IPS-20b (cell line): ENCODE results near the gene C6orf62.
"Not testable (repeated sequence)": the region's sequence is repeated elsewhere in the genome, so short reads cannot be mapped to it uniquely, and the experiment has no call there.

Experiments used
- H3K27ac ChIP-seq: one replicate; pipeline ENCODE4 v1.5.1; 2013; ENCODE audit warnings: low read length
- H3K27me3 ChIP-seq: 2 replicates; pipeline ENCODE4 v1.6.1; 2013; ENCODE audit warnings: mild to moderate bottlenecking, low read length, inconsistent platforms; ENCODE audit not compliant: insufficient read depth
- H3K36me3 ChIP-seq: 2 replicates; pipeline ENCODE4 v1.6.1; 2013; ENCODE audit warnings: low read depth, mild to moderate bottlenecking, inconsistent platforms, low read length, moderate library complexity; ENCODE audit not compliant: insufficient read depth
- H3K4me1 ChIP-seq: 2 replicates; pipeline ENCODE4 v1.6.1; 2013; ENCODE audit warnings: mild to moderate bottlenecking, control low read depth, inconsistent platforms, low read length, moderate library complexity; ENCODE audit not compliant: insufficient read depth
- H3K4me3 ChIP-seq: 2 replicates; pipeline ENCODE4 v1.5.1; 2013; ENCODE audit warnings: mild to moderate bottlenecking, low read length, inconsistent platforms
- H3K9ac ChIP-seq: 2 replicates; pipeline ENCODE4 v1.6.1; 2013; ENCODE audit warnings: low read depth, mild to moderate bottlenecking, inconsistent platforms, low read length, moderate library complexity
- H3K9me3 ChIP-seq: 2 replicates; pipeline ENCODE4 v1.6.1; 2013; ENCODE audit warnings: mild to moderate bottlenecking, low read depth, low read length, inconsistent platforms; ENCODE audit not compliant: insufficient read depth

C6orf62 gene

GRCh38 chr6:24710519-24711303, 8.2 kb downstream of the C6orf62 start:
- H3K4me1 ChIP-seq: no peaks in the 10 kb centered on the region
- H3K9ac ChIP-seq: no peak overlapping the region
- no peak overlapping the region for H3K27ac ChIP-seq
- H3K36me3 ChIP-seq: peaks cover 100% of the 10 kb centered on the region
- H3K9me3 ChIP-seq: no peaks in the 10 kb centered on the region
- no peaks in the 10 kb centered on the region for H3K27me3 ChIP-seq
- H3K4me3 ChIP-seq: no peak overlapping the region

- H3K4me3 ChIP-seq: no peak overlapping the region
- H3K9me3 ChIP-seq: no peaks in the 10 kb centered on the region
- no peak overlapping the region for H3K9ac ChIP-seq
- H3K36me3 ChIP-seq: peaks cover 100% of the 10 kb centered on the region
- H3K27me3 ChIP-seq: no peaks in the 10 kb centered on the region
- H3K27ac ChIP-seq: no peak overlapping the region
- H3K4me1 ChIP-seq: no peaks in the 10 kb centered on the region
These were observed 9.8 kb downstream of the C6orf62 start for GRCh38 chr6:24709014-24709711.

- Histone ChIP-seq H3K9ac (no peak overlapping the region), H3K27me3 (no peaks in the 10 kb centered on the region), H3K36me3 (peaks cover 100% of the 10 kb centered on the region), H3K9me3 (no peaks in the 10 kb centered on the region), H3K4me3 (no peak overlapping the region), H3K27ac (no peak overlapping the region), H3K4me1 (no peaks in the 10 kb centered on the region)
These were observed 10.3 kb downstream of the C6orf62 start for GRCh38 chr6:24708612-24709011.

GRCh38 chr6:24704468-24704867, 14.5 kb downstream of the C6orf62 start:
- no peak overlapping the region for H3K9ac ChIP-seq
- H3K27me3 ChIP-seq: no peaks in the 10 kb centered on the region
- H3K4me1 ChIP-seq: no peaks in the 10 kb centered on the region
- H3K27ac ChIP-seq: no peak overlapping the region
- H3K4me3 ChIP-seq: no peak overlapping the region
- H3K36me3 ChIP-seq: peaks cover 95% of the 10 kb centered on the region
- no peaks in the 10 kb centered on the region for H3K9me3 ChIP-seq

GRCh38 chr6:24702720-24703282, 16.2 kb downstream of the C6orf62 start:
- Histone ChIP-seq H3K4me1 (no peaks in the 10 kb centered on the region), H3K9me3 (no peaks in the 10 kb centered on the region), H3K27me3 (no peaks in the 10 kb centered on the region), H3K9ac (no peak overlapping the region), H3K4me3 (no peak overlapping the region), H3K36me3 (peaks cover 89% of the 10 kb centered on the region), H3K27ac (no peak overlapping the region)

GRCh38 chr6:24699521-24700359, 19.2 kb downstream of the C6orf62 start:
- H3K4me1 ChIP-seq: no peaks in the 10 kb centered on the region
- no peak overlapping the region for H3K9ac ChIP-seq
- no peak overlapping the region for H3K27ac ChIP-seq
- no peak overlapping the region for H3K4me3 ChIP-seq
- no peaks in the 10 kb centered on the region for H3K27me3 ChIP-seq
- H3K9me3 ChIP-seq: no peaks in the 10 kb centered on the region
- peaks cover 62% of the 10 kb centered on the region for H3K36me3 ChIP-seq

- Histone ChIP-seq H3K9me3 (no peaks in the 10 kb centered on the region), H3K9ac (no peak overlapping the region), H3K4me1 (no peaks in the 10 kb centered on the region), H3K4me3 (no peak overlapping the region), H3K27me3 (no peaks in the 10 kb centered on the region), H3K27ac (no peak overlapping the region), H3K36me3 (peaks cover 29% of the 10 kb centered on the region)
These were observed 22.9 kb downstream of the C6orf62 start for GRCh38 chr6:24696097-24696496.

GRCh38 chr6:24695635-24696034, 23.3 kb downstream of the C6orf62 start:
- H3K27me3 ChIP-seq, H3K9me3 ChIP-seq: not testable (repeated sequence)

GRCh38 chr6:24694198-24694597, 24.8 kb downstream of the C6orf62 start:
- H3K4me3 ChIP-seq: no peak overlapping the region
- H3K36me3 ChIP-seq: peaks cover 14% of the 10 kb centered on the region
- H3K27me3 ChIP-seq: no peaks in the 10 kb centered on the region
- H3K27ac ChIP-seq: no peak overlapping the region
- H3K4me1 ChIP-seq: peaks cover 3% of the 10 kb centered on the region; the same call in 1 of the 2 replicates
- no peaks in the 10 kb centered on the region for H3K9me3 ChIP-seq
- no peak overlapping the region for H3K9ac ChIP-seq

More at GRCh38 chr6:24695635-24696034, 23.3 kb downstream of the C6orf62 start:
- not testable (repeated sequence) for H3K27ac ChIP-seq, H3K9ac ChIP-seq, H3K4me1 ChIP-seq, H3K4me3 ChIP-seq
- peaks cover 24% of the 10 kb centered on the region for H3K36me3 ChIP-seq

- Histone ChIP-seq H3K27me3 (no peaks in the 10 kb centered on the region), H3K4me3 (no peak overlapping the region), H3K4me1 (peaks cover 3% of the 10 kb centered on the region; the same call in 1 of the 2 replicates), H3K27ac (no peak overlapping the region), H3K9ac (no peak overlapping the region), H3K9me3 (no peaks in the 10 kb centered on the region), H3K36me3 (peaks cover 8% of the 10 kb centered on the region; the same call in 1 of the 2 replicates)
These were observed 25.9 kb downstream of the C6orf62 start for GRCh38 chr6:24692848-24693592.

GRCh38 chr6:24692415-24692814, 26.5 kb downstream of the C6orf62 start:
- Histone ChIP-seq H3K27ac (no peak overlapping the region), H3K9ac (no peak overlapping the region), H3K9me3 (no peaks in the 10 kb centered on the region), H3K27me3 (no peaks in the 10 kb centered on the region), H3K4me1 (peaks cover 3% of the 10 kb centered on the region; the same call in 1 of the 2 replicates), H3K36me3 (peaks cover 3% of the 10 kb centered on the region; the same call in 1 of the 2 replicates), H3K4me3 (no peak overlapping the region)
